K562 (cell line): ENCODE data around the gene RFX6. TPM values are rescaled to one million over a fixed set of nuclear protein-coding genes. Genes with fewer than 3 reads are reported as not detected.

ENCODE experiments used
- ATAC-seq: fragments of 200-7000 bp; cut with Tn5 transposase; 3 replicates; pipeline ENCODE4 v1.9.1; 2020; ENCODE audit warnings: moderate library complexity
- BruUV-seq: library from RNA; stranded (reverse); fragments of 400-500 nt; replicated peaks from 2 replicates; lab custom pipeline; 2021; lab: Mats Ljungman, UMichigan
- CTCF ChIA-PET: fragments of 300-600 bp; formaldehyde crosslinking; extraction: SDS; loops from one replicate; lab custom pipeline; 2021; ENCODE audit warnings: low intra/inter-chr PET ratio; lab: Yijun Ruan, JAX
- POLR2A ChIA-PET: fragments of 300-600, 350-650 bp; sonication (Branson Sonifier 250); formaldehyde crosslinking; extraction: SDS; loops from one replicate; lab custom pipeline; 2021; ENCODE audit warnings: antibody characterized with exemption, inconsistent platforms; lab: Yijun Ruan, JAX
- DNase-seq, 4 experiments: peaks; one replicate each; pipeline versions ENCODE4 v3.0.0 to v3.0.0-alpha.2; 2011 to 2018; ENCODE audit warnings: low spot score in 3 of 4, mixed read lengths in 3 of 4; ENCODE audit errors: extremely low read depth in 1 of 4
- FAIRE-seq: peaks from 2 replicates; lab custom pipeline; 2011; peaks lifted over from hg19 to GRCh38; lab: Jason Lieb, UNC
- H2AFZ ChIP-seq: 2 replicates; pipeline ENCODE4 v1.6.0; 2011; ENCODE audit warnings: low read depth, low read length, control low read depth, inconsistent platforms
- H3K27ac ChIP-seq: fragments of 200-600 bp; 3 replicates; pipeline ENCODE4 v1.8.0; 2011; ENCODE audit warnings: low read depth, mild to moderate bottlenecking, control low read depth, inconsistent platforms, low read length, moderate library complexity, mixed read lengths; ENCODE audit errors: extremely low read depth
- H3K27me3 ChIP-seq, 2 experiments: fragments of 300-600 bp in 1 of 2; 2 replicates in 1 of 2; 3 replicates in 1 of 2; pipeline versions ENCODE4 v1.6.0 to v1.8.0; 2011; ENCODE audit warnings: inconsistent platforms in 2 of 2, low read length in 2 of 2, mild to moderate bottlenecking in 1 of 2, mixed read lengths in 1 of 2, moderate library complexity in 1 of 2; ENCODE audit not compliant: control insufficient read depth in 2 of 2, insufficient read depth in 2 of 2
- H3K36me3 ChIP-seq: fragments of 300-600 bp; 3 replicates; pipeline ENCODE4 v1.8.0; 2011; ENCODE audit warnings: mild to moderate bottlenecking, low read length, inconsistent platforms; ENCODE audit not compliant: control insufficient read depth, insufficient read depth
- H3K4me1 ChIP-seq, 2 experiments: fragments of 200-600 bp in 1 of 2; replicated peaks in 1 of 2; 2 replicates in 1 of 2; 3 replicates in 1 of 2; pipeline versions ENCODE4 v1.5.1 to v1.8.0; 2011; ENCODE audit warnings: inconsistent platforms in 2 of 2, low read length in 2 of 2, mild to moderate bottlenecking in 1 of 2, mixed read lengths in 1 of 2, moderate library complexity in 1 of 2; ENCODE audit not compliant: control insufficient read depth in 2 of 2, insufficient read depth in 2 of 2
- H3K4me2 ChIP-seq: 2 replicates; pipeline ENCODE4 v1.6.1; 2011; ENCODE audit warnings: low read length, control low read depth, inconsistent platforms, mixed read lengths; ENCODE audit not compliant: insufficient read depth
- H3K4me3 ChIP-seq: fragments of 200-600 bp; sonication (generic), shearing (Covaris generic); 2 replicates; pipeline ENCODE4 v1.5.1; 2016; ENCODE audit warnings: control low read depth, inconsistent platforms
- H3K79me2 ChIP-seq: fragments of 200-600 bp; 3 replicates; pipeline ENCODE4 v1.8.0; 2011; ENCODE audit warnings: low read length, inconsistent platforms; ENCODE audit not compliant: control insufficient read depth, insufficient read depth
- H3K9ac ChIP-seq, 2 experiments: 2 replicates each; pipeline versions ENCODE4 v1.6.0 to v1.6.1; 2011; ENCODE audit warnings: low read depth in 2 of 2, low read length in 2 of 2, control low read depth in 1 of 2, inconsistent platforms in 1 of 2, mild to moderate bottlenecking in 1 of 2, mixed read lengths in 1 of 2; ENCODE audit not compliant: insufficient read depth in 1 of 2
- H3K9me1 ChIP-seq: one replicate; pipeline ENCODE4 v1.6.0; 2011; ENCODE audit warnings: inconsistent platforms, mild to moderate bottlenecking, low read length, moderate library complexity; ENCODE audit not compliant: control insufficient read depth, insufficient read depth
- H3K9me3 ChIP-seq: replicated peaks from 2 replicates; pipeline ENCODE4 v1.5.1; 2011; ENCODE audit warnings: low read depth, low read length, inconsistent platforms; ENCODE audit not compliant: control insufficient read depth, insufficient read depth
- H4K20me1 ChIP-seq: replicated peaks from 2 replicates; pipeline ENCODE4 v1.6.1; 2011; ENCODE audit warnings: low read length, inconsistent platforms, mixed read lengths; ENCODE audit not compliant: control insufficient read depth, insufficient read depth
- CHD2 ChIP-seq: IDR thresholded peaks from 2 replicates; pipeline ENCODE4 v1.6.1; 2011; ENCODE audit warnings: low read depth, low read length
- PCBP1 ChIP-seq: fragments of 200-400 bp; formaldehyde crosslinking; IDR thresholded peaks from 2 replicates; pipeline ENCODE4 v1.6.1; 2018; ENCODE audit warnings: mild to moderate bottlenecking, low read depth, low read length; ENCODE audit not compliant: poor library complexity, severe bottlenecking
- PHB ChIP-seq: fragments of 250-450 bp; sonication (Bioruptor Pico); IDR thresholded peaks from 2 replicates; pipeline ENCODE4 v1.5.0; 2021
- SNRNP70 ChIP-seq: fragments of 200-400 bp; formaldehyde crosslinking; optimal IDR thresholded peaks from 2 replicates; pipeline ENCODE3; 2017; ENCODE audit warnings: low read depth, low read length
- U2AF1 ChIP-seq: fragments of 200-400 bp; formaldehyde crosslinking; optimal IDR thresholded peaks from 2 replicates; pipeline ENCODE3; 2017; ENCODE audit warnings: mild to moderate bottlenecking, low read depth, low read length, moderate library complexity
- in situ Hi-C: fragments of 300-500 bp; cut with MboI; formaldehyde crosslinking; loops from 4 replicates; pipeline ENCODE4 v1.15.0; 2018; ENCODE audit warnings: inconsistent platforms, mixed read lengths
- intact Hi-C: fragments of 100-400 bp; cut with micrococcal nuclease; formaldehyde crosslinking; loops from 2 replicates; pipeline ENCODE4 v1.14.2; 2022
- polyA plus RNA-seq, 8 experiments: library from polyadenylated mRNA; depleted of rRNA in 4 of 8; stranded (reverse) in 5 of 8; unstranded in 3 of 8; fragments of >200 nt; fragmentation: Nextera tagmentation in 2 of 8; fragmentation: Illumina TruSeq in 1 of 8; extraction: Ambion mirVana in 2 of 8; extraction: Trizol in 1 of 8; gene quantifications; 2 replicates each; pipeline versions ENCODE4 v1.2.1 to v1.2.3, GENCODE V29; 2011 to 2014; ENCODE audit warnings: inconsistent platforms in 1 of 8, missing spikeins in 1 of 8
- total RNA-seq, 7 experiments: library from RNA; depleted of rRNA in 6 of 7; stranded (reverse); fragments of >200 nt in 6 of 7; fragmentation: Illumina TruSeq in 2 of 7; extraction: Trizol in 2 of 7; gene quantifications; 2 replicates each; pipeline versions ENCODE4 v1.2.1 to v1.2.3, GENCODE V29; 2011 to 2021; ENCODE audit warnings: low replicate concordance in 1 of 7
- TF ChIP-seq, protein P1 (sequence below): fragments of 250-450 bp; sonication (Bioruptor Pico); IDR thresholded peaks from 2 replicates; pipeline ENCODE4 v1.5.0; 2022; ENCODE audit warnings: mild to moderate bottlenecking
- TF ChIP-seq, protein P2 (sequence below): fragments of 450-650 bp; IDR thresholded peaks from 2 replicates; pipeline ENCODE4 v1.7.0; 2016; ENCODE audit warnings: borderline replicate concordance
- TF ChIP-seq, protein P3 (sequence below): fragments of 150-350 bp; IDR thresholded peaks from 2 replicates; pipeline ENCODE4 v1.6.1; 2014; ENCODE audit warnings: low read depth, mild to moderate bottlenecking, low read length, borderline replicate concordance

Gene RFX6
- total and polyA plus RNA-seq, 9 of the 15 experiments (the other 6 are each of a cell fraction or from before 2014, with no cell fraction given), result not detected

DNA sequence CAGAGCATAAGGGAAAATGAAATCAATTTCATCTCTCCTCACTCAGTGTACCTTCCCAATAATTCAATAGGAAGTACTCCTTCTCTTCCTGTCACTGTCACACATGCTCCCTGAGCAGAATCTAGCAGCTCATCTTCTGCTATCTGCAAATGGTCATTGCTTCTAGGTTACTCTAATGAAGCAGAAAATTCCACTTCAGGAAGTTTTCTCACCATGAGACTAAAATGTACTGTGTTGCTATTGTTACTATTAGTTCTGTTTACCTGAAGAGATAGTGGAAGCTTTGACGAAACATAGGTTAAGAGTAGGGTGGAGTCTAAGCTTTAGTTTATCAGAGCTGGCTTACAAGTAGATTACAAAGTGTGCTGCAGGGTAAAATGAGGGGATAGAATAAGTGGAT is 52.8 kb downstream of the RFX6 start (continued):
- TF ChIP-seq, protein P1, sequence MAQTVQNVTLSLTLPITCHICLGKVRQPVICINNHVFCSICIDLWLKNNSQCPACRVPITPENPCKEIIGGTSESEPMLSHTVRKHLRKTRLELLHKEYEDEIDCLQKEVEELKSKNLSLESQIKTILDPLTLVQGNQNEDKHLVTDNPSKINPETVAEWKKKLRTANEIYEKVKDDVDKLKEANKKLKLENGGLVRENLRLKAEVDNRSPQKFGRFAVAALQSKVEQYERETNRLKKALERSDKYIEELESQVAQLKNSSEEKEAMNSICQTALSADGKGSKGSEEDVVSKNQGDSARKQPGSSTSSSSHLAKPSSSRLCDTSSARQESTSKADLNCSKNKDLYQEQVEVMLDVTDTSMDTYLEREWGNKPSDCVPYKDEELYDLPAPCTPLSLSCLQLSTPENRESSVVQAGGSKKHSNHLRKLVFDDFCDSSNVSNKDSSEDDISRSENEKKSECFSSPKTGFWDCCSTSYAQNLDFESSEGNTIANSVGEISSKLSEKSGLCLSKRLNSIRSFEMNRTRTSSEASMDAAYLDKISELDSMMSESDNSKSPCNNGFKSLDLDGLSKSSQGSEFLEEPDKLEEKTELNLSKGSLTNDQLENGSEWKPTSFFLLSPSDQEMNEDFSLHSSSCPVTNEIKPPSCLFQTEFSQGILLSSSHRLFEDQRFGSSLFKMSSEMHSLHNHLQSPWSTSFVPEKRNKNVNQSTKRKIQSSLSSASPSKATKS (CRISPR knock-in tag), result no peak

DNA sequence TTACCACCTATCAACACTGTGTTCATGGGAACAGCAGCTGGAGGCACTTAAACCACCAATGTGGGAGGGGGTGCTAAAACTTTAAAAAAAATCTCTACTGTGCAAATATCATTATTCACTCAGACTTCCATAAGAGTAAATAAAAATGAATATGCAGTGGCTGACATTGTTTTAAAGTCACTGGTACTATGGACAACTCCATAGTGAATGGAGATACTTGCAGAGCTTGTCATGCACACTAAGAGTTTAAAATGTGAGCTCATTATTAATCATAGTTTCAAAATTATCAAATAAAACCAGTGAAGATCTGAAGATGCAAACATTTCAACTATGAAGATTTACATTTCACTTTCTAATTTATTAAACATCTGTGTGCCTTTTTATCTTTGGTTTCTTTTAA is 54.4 kb downstream of the RFX6 start:
- H4K20me1 ChIP-seq, result no peaks in the 10 kb centered on the region
- no peaks in the 10 kb centered on the region for H3K27me3 ChIP-seq
- no peaks in the 10 kb centered on the region for H3K9me3 ChIP-seq
- no peaks in the 10 kb centered on the region for H3K36me3 ChIP-seq
- no peak overlapping the region for H3K4me3 ChIP-seq
- no peak overlapping the region for H3K9ac ChIP-seq
- CTCF ChIA-PET, result no interaction called here
- no peak overlapping the region for H3K27ac ChIP-seq
- no TSS peak for BruUV-seq
- H2AFZ ChIP-seq, result no peak overlapping the region
- no peak overlapping the region for H3K4me2 ChIP-seq
- intact Hi-C loops (no loop called here), in situ Hi-C loops (no loop called here)
- DNase-seq (no peak), ATAC-seq (no peak), FAIRE-seq (no peak)
- H3K79me2 ChIP-seq, result no peaks in the 10 kb centered on the region
- TF ChIP-seq CHD2 (no peak), PCBP1 (no peak), SNRNP70 (no peak), U2AF1 (no peak), PHB (CRISPR knock-in tag) (no peak)
- TF ChIP-seq, protein P2, sequence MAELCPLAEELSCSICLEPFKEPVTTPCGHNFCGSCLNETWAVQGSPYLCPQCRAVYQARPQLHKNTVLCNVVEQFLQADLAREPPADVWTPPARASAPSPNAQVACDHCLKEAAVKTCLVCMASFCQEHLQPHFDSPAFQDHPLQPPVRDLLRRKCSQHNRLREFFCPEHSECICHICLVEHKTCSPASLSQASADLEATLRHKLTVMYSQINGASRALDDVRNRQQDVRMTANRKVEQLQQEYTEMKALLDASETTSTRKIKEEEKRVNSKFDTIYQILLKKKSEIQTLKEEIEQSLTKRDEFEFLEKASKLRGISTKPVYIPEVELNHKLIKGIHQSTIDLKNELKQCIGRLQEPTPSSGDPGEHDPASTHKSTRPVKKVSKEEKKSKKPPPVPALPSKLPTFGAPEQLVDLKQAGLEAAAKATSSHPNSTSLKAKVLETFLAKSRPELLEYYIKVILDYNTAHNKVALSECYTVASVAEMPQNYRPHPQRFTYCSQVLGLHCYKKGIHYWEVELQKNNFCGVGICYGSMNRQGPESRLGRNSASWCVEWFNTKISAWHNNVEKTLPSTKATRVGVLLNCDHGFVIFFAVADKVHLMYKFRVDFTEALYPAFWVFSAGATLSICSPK, result no peak
- TF ChIP-seq, protein P3, sequence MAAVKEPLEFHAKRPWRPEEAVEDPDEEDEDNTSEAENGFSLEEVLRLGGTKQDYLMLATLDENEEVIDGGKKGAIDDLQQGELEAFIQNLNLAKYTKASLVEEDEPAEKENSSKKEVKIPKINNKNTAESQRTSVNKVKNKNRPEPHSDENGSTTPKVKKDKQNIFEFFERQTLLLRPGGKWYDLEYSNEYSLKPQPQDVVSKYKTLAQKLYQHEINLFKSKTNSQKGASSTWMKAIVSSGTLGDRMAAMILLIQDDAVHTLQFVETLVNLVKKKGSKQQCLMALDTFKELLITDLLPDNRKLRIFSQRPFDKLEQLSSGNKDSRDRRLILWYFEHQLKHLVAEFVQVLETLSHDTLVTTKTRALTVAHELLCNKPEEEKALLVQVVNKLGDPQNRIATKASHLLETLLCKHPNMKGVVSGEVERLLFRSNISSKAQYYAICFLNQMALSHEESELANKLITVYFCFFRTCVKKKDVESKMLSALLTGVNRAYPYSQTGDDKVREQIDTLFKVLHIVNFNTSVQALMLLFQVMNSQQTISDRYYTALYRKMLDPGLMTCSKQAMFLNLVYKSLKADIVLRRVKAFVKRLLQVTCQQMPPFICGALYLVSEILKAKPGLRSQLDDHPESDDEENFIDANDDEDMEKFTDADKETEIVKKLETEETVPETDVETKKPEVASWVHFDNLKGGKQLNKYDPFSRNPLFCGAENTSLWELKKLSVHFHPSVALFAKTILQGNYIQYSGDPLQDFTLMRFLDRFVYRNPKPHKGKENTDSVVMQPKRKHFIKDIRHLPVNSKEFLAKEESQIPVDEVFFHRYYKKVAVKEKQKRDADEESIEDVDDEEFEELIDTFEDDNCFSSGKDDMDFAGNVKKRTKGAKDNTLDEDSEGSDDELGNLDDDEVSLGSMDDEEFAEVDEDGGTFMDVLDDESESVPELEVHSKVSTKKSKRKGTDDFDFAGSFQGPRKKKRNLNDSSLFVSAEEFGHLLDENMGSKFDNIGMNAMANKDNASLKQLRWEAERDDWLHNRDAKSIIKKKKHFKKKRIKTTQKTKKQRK, result no peak
- H3K4me1 ChIP-seq, result no peaks in the 10 kb centered on the region
- POLR2A ChIA-PET, result no interaction called here
- H3K9me1 ChIP-seq, result no peaks in the 10 kb centered on the region
